MCF 10A (cell line): ENCODE results near the gene FGF21. TPM values are rescaled to one million over a fixed set of nuclear protein-coding genes. Genes with fewer than 3 reads are reported as not detected.

Source experiments
- BruUV-seq: library from RNA; stranded (reverse); fragments of 400-500 nt; replicated peaks from 2 replicates; lab custom pipeline; 2021; lab: Mats Ljungman, UMichigan
- CTCF ChIA-PET: fragments of 300-600 bp; sonication (Branson Sonifier 250); formaldehyde crosslinking; extraction: SDS; loops from one replicate; lab custom pipeline; 2021; ENCODE audit warnings: antibody characterized with exemption, inconsistent platforms; lab: Yijun Ruan, JAX
- POLR2A ChIA-PET: fragments of 300-600, 350-650 bp; sonication (Branson Sonifier 250); formaldehyde crosslinking; extraction: SDS; loops from one replicate; lab custom pipeline; 2020; ENCODE audit warnings: antibody characterized with exemption, inconsistent platforms; lab: Yijun Ruan, JAX
- DNase-seq: peaks from one replicate; pipeline ENCODE4 v3.0.0-alpha.2; 2018; ENCODE audit not compliant: unreplicated experiment
- H3K27ac Mint-ChIP-seq: one replicate; pipeline ENCODE4 v1.8.0; 2022; ENCODE audit warnings: mild to moderate bottlenecking, low read depth, mixed read lengths; ENCODE audit not compliant: unreplicated experiment
- H3K27me3 Mint-ChIP-seq: one replicate; pipeline ENCODE4 v1.8.0; 2022; ENCODE audit warnings: mixed read lengths; ENCODE audit not compliant: insufficient read depth, unreplicated experiment
- H3K36me3 Mint-ChIP-seq: one replicate; pipeline ENCODE4 v1.8.0; 2022; ENCODE audit warnings: mild to moderate bottlenecking, moderate library complexity, mixed read lengths; ENCODE audit not compliant: insufficient read depth, unreplicated experiment
- H3K4me1 Mint-ChIP-seq: one replicate; pipeline ENCODE4 v1.8.0; 2022; ENCODE audit warnings: mixed read lengths; ENCODE audit not compliant: insufficient read depth, unreplicated experiment
- H3K4me3 Mint-ChIP-seq: one replicate; pipeline ENCODE4 v1.8.0; 2022; ENCODE audit warnings: mild to moderate bottlenecking, moderate library complexity, mixed read lengths; ENCODE audit not compliant: unreplicated experiment
- H3K9me3 Mint-ChIP-seq: one replicate; pipeline ENCODE4 v1.8.0; 2022; ENCODE audit warnings: mixed read lengths; ENCODE audit not compliant: unreplicated experiment
- intact Hi-C: fragments of 100-400 bp; cut with micrococcal nuclease; formaldehyde crosslinking; loops from 2 replicates; pipeline ENCODE4 v1.14.1; 2022
- total RNA-seq: library from RNA; stranded (reverse); gene quantifications from 2 replicates; pipeline ENCODE4 v1.2.3, GENCODE V29; 2022
- TF ChIP-seq, protein P1 (sequence below): fragments of 200-600 bp; IDR thresholded peaks from one replicate; pipeline ENCODE4 v1.8.0; 2022; ENCODE audit warnings: antibody characterized with exemption, mild to moderate bottlenecking; ENCODE audit not compliant: unreplicated experiment

The FGF21 gene
- total RNA-seq, 1 experiment from 2014 or later: 0.93 TPM

GRCh38 chr19:48799358-48800300 lies 44.3 kb downstream of the FGF21 start:
- BruUV-seq: no TSS peak
- peaks cover 2% of the 10 kb centered on the region for H3K4me1 Mint-ChIP-seq
- H3K9me3 Mint-ChIP-seq: no peaks in the 10 kb centered on the region
- no peak overlapping the region for H3K4me3 Mint-ChIP-seq
- ChIA-PET CTCF (interaction anchor here (0.6 to 2.1 kb wide), 6 partner anchors 8 to 1555 kb away, joined by 3 to 7 read pairs (median 4); partner anchors contain the start of gene HSD17B14), POLR2A (interaction anchor here (1.1 to 2.5 kb wide), 3 partner anchors 11 to 154 kb away, joined by 4 to 8 read pairs (median 5); partner anchors contain the start of genes BCAT2 and CA11)
- intact Hi-C loops: no loop called here
- no peaks in the 10 kb centered on the region for H3K27me3 Mint-ChIP-seq
- TF ChIP-seq, protein P1, sequence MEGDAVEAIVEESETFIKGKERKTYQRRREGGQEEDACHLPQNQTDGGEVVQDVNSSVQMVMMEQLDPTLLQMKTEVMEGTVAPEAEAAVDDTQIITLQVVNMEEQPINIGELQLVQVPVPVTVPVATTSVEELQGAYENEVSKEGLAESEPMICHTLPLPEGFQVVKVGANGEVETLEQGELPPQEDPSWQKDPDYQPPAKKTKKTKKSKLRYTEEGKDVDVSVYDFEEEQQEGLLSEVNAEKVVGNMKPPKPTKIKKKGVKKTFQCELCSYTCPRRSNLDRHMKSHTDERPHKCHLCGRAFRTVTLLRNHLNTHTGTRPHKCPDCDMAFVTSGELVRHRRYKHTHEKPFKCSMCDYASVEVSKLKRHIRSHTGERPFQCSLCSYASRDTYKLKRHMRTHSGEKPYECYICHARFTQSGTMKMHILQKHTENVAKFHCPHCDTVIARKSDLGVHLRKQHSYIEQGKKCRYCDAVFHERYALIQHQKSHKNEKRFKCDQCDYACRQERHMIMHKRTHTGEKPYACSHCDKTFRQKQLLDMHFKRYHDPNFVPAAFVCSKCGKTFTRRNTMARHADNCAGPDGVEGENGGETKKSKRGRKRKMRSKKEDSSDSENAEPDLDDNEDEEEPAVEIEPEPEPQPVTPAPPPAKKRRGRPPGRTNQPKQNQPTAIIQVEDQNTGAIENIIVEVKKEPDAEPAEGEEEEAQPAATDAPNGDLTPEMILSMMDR: no peak
- H3K36me3 Mint-ChIP-seq: peaks cover 6% of the 10 kb centered on the region
- no peak for DNase-seq
- peak overlapping the region; percentile 9 for H3K27ac Mint-ChIP-seq

GRCh38 chr19:48802623-48803022 lies 47.3 kb downstream of the FGF21 start:
- ChIA-PET CTCF (interaction anchor here (0.7 to 2.8 kb wide), 2 partner anchors 39 to 754 kb away, joined by 3 to 10 read pairs; no protein-coding TSS in a partner anchor), POLR2A (interaction anchor here (0.7 to 2.5 kb wide), 3 partner anchors 8 to 29 kb away, joined by 4 to 8 read pairs (median 4); partner anchors contain the start of gene BCAT2)

DNA sequence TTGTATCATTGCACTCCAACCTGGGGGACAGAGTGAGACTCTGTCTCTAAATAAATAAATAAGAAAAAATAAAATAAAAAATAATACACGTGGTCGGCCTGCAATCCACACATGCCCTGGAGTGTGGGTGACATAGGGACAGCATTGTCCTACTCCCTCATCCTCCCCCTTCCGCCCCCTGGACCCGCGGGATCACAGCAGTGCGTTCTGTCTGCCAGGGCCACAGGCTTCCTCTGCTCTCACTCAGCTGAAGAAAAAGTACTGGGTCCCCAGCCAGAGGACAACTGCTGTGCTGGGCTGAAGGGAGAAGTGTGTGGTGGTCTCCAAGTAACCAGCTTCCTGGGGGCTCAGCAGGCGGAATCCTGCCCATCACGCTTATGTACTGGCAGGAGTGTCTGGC lies 49.2 kb downstream of the FGF21 start:
- no peak for DNase-seq
- intact Hi-C loops: no loop called here
- H3K4me3 Mint-ChIP-seq: no peak overlapping the region
- TF ChIP-seq, protein P1: no peak
- POLR2A ChIA-PET: no interaction called here
- CTCF ChIA-PET: interaction anchor here (1.0 kb wide), 1 partner anchor 9 kb away, joined by 6 read pairs; no protein-coding TSS in a partner anchor
- no peaks in the 10 kb centered on the region for H3K27me3 Mint-ChIP-seq
- no TSS peak for BruUV-seq
- no peak overlapping the region for H3K27ac Mint-ChIP-seq
- H3K36me3 Mint-ChIP-seq: peaks cover 18% of the 10 kb centered on the region
- no peaks in the 10 kb centered on the region for H3K9me3 Mint-ChIP-seq
- peaks cover 20% of the 10 kb centered on the region for H3K4me1 Mint-ChIP-seq

More at GRCh38 chr19:48802623-48803022, 47.3 kb downstream of the FGF21 start:
- Mint-ChIP-seq H3K4me1 (peaks cover 6% of the 10 kb centered on the region), H3K36me3 (peaks cover 7% of the 10 kb centered on the region), H3K4me3 (no peak overlapping the region), H3K27me3 (no peaks in the 10 kb centered on the region), H3K9me3 (no peaks in the 10 kb centered on the region), H3K27ac (no peak overlapping the region)
- no peak for DNase-seq
- TF ChIP-seq, protein P1: no peak
- BruUV-seq: no TSS peak
- intact Hi-C loops: no loop called here

GRCh38 chr19:48805452-48805851 lies 50.1 kb downstream of the FGF21 start:
- TF ChIP-seq, protein P1: no peak
- ChIA-PET CTCF (interaction anchor here (0.6 to 1.0 kb wide), 2 partner anchors 10 to 23 kb away, joined by 3 to 6 read pairs; no protein-coding TSS in a partner anchor), POLR2A (no interaction called here)
- Mint-ChIP-seq H3K4me1 (peaks cover 26% of the 10 kb centered on the region), H3K27me3 (no peaks in the 10 kb centered on the region), H3K4me3 (no peak overlapping the region), H3K9me3 (no peaks in the 10 kb centered on the region), H3K27ac (no peak overlapping the region), H3K36me3 (peaks cover 21% of the 10 kb centered on the region)
- intact Hi-C loops: no loop called here
- no TSS peak for BruUV-seq
- DNase-seq: no peak
